SU-DHL-6 (cell line): ENCODE measurements around the gene COL1A2.

Source experiments
- CTCF ChIP-seq: fragments of 200-600 bp; sonication (generic); IDR thresholded peaks from one replicate; pipeline ENCODE4 v1.5.1; 2017; ENCODE audit warnings: antibody characterized with exemption, mild to moderate bottlenecking, low read length, moderate library complexity; ENCODE audit not compliant: insufficient read depth, poor library complexity, severe bottlenecking
- EZH2phosphoT487 ChIP-seq: fragments of 200-600 bp; sonication (generic), shearing (Covaris generic); conservative IDR thresholded peaks from 2 replicates; pipeline ENCODE4 v1.6.1; 2018; ENCODE audit warnings: mild to moderate bottlenecking, antibody characterized with exemption, low read length, moderate library complexity, mixed read lengths

- TF ChIP-seq CTCF, result no peak
- no peak for TF ChIP-seq EZH2phosphoT487
Observed at GRCh38 chr7:94425546-94425945, 30.9 kb downstream of the COL1A2 start.
